Measurements from ENCODE around the gene CWC27.

CWC27 gene

DNA sequence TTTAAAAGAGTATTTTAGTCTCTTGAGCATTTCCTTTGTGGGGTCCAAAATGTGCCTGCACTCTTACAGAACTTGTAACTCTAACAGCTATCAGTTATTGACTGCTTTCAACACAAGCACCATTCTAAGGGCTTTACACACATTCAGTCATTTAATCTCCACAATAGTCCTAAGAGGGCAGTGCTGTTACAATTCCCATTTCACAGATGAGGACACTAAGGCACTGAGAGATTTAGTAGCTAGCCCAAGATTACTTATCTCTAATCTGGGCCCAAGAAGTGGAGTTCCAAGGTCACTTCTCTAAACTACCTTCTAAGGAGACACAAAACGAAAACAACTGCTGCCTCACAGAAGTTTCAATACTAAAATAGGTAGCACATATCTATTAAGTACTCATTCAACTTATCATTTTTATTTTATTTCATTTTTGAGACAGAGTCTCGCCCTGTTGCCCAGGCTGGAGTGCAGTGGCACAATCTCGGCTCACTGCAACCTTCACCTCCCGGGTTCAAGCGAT is 275.2 kb downstream of the CWC27 start:
- no peak for DNase-seq

DNA sequence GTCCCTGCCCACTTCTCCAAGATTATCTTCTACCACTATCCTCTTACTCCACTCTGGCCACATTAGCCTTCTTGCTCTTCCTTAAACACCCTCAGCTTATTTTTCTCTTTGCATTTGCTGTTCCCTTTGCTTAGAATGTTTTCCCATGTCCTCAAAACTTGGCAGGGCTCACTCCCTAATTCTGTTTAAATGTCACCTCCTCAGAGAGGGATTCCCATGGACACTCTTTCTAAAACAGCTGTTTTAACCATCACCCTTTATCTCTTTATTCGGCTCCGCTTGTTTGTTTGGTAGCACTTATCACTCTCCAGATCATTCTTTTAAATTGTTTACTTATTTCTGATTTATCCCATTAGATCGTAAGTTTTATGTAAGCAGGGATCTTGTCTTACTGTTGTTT is 278.5 kb downstream of the CWC27 start:
- DNase-seq = no peak

DNA sequence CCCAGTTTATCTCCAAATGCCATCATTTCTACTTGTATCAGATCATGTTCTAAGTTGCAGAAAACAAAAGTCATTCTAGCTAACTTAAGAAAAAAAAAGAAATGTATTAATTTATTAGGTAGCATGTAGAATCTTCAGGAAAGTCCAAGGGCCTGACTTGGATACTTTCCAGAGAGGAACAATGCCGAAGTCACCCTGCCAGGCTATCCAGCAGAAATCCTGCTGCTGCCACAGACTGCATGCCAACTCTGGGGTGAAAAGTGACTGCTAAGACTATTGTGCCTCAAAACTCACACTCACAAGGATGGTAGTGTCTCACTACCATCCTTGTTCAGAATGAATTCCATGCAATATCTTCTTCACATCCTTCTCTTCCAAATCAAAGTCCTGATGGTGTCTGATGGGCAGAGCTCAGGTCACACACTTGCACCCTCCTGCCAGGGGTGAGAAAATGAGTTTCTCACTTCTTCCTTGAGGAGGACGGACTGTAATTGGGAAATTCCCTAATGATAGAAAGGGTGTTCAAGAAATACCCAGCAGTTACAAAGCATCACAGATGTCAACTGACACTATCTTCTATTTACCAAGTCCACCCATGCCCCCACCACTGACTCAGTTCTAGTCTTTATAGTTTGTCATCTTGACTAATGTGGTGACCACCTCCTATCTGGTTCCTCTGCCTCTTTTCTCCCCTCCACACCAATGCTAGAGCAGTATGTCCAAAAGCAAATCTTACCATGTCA is 279.4 kb downstream of the CWC27 start:
- no peak for DNase-seq

DNA sequence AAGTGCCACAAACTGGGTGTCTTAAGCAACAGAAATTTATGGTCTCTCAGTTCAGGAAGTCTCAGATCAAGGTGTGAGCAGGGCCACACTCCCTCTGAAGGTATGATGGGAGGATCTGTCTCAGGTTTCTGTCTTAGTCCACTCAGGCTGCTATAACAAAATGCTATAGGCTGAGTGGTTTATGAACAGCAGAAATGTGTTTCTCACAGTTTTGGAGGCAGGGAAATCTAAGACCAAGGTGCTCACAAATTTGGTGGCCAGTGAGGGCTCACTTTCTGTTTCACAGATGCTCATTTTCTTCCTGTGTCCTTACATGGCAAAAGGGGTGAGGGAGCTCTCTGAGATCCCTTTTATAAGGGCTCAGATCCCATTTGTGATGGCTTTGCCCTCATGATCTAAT is 281.4 kb downstream of the CWC27 start:
- no peak for DNase-seq

DNA sequence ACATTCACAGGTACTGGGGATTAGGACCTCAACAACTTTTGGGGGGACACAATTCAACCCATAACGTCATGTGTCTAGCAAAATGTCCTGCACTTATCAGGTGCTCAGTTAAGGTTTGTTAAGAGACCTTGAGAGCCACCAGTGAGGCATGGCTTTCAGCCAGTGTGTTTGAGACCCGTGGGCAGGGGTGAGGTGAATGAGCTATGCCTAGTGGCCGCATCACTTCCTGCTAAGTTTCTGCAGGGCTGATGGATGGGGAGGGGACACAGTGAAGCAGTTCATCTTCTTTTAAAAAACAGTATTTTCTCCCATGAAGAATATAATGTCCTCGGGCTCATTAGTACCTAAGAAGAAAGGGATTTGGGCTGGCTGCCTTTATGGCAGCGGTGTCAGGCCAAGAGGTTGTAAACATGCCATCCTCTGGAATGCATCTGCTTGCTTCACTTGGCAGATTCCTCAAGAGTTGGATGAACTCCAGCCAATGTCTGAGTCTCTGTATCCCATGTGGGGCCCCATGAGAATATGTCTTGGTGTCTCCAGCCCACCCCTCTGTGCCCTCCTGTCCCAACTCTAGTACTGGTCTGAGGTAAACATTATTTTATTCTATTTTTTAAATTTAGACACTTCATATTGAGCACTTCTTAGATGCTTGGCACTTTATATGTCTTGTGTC is 282.2 kb downstream of the CWC27 start:
- DNase-seq = no peak

DNA sequence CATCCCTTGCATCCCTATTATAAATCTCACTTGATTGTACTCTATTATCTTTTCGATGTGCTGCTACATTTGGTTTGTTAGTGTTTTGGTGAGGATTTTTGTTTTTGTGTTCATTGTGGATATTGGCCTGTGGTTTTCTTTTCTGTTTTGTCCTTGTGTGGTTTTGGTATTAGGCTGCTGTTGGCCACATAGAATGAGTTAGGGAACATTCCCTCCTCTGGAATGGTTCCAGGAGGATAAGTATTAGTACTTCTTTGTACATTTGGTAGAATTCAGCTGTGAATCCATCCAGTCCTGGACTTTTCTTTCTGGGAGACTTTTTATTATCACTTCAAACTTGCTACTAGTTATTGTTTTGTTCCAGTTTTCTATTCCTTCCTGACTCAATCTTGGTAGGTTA is 287.2 kb downstream of the CWC27 start:
- DNase-seq = no peak

DNA sequence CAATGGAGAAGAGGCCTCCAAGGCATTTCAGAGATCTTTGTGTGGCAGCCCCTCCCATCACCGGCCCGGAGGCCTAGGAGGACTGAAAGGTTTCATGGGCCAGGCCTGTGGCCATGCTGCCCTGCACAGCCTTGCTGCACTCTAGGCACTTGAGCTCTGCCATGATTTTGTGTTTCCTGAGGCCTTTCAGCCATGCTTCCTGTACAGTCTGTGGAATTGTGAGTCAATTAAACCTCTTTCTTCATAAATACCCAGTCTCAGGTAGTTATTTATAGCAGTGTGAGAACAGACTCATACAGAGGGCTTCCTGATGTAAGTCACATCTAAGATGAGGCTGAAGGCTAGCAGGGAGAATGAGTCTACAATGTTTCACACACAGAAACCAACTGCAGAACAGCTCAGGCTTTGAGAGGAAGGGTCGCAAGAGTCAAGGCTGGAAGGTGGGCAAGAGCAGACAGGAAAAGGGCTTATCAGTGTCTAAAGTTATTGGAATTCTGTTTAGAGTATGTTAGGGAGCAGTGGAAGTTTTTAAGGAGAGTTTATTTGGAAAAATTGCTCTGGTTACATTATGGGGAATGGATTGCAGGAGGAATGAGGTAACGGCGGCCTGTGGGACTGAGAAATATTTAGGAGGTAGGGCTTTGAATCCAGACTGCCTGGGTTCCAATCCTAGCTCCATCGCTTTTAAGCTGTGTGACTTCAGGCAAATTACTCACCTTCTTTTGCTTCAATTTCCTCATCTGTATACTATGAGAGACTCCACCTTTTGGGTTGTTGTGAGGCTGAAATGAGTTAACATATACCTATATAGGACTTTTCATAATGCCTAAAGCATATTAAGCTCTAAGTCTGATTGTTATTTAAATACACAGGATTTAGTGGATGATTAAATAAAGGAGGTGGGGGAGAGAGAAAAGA is 291.2 kb downstream of the CWC27 start:
- DNase-seq = no peak

DNA sequence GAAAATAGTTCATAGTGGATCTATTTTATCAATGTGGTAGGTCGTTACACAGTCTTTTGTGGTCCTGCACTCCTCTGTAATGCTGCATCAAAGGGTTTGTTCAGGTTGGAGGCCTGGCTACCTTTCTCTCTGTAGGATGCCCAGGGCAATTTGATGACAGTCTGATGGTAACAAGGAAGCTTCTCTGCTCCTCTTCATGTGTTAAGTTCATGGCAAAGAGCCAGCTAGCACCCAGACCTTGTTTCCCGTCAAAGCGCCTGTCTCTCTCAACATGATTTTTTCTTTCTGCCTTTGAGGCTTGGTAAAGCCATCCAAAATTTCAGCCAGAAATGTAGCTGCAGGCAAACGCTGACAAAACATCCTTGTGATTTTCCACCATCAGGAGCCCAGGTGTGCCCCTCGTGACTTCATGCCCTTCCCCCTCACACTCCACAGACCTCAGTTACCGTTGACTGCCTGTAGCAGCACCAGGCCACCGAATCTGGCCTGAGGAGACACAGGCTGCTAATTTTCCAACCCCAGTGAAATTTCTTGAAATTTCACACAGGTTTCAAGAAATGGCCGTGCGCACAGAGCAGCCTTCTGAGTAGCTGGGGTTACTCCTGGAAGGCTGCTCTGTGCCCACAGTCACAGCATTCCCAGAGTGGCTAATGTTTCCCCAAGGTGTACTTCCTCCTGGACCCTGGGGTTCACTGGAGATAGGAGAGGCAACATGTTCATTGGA is 292.7 kb downstream of the CWC27 start:
- DNase-seq = no peak

DNA sequence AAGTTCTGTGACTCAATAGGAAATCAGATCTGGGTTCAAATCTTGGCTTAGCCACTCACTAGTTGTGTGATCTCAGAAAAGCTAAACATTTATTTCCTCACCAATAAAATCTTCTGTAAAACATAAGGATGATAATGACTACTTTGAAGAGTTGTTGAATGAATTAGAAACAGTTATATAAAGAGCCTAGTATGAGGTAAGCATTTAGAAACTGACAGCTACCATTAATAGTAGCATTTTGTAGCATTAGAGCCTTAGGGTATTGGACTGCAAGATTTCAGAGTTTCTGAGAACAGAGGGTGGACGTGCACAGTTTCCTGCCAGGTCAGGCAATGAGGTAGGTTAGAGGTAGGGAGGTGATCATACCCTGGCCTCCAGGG is 293.2 kb downstream of the CWC27 start:
- DNase-seq = no peak

DNA sequence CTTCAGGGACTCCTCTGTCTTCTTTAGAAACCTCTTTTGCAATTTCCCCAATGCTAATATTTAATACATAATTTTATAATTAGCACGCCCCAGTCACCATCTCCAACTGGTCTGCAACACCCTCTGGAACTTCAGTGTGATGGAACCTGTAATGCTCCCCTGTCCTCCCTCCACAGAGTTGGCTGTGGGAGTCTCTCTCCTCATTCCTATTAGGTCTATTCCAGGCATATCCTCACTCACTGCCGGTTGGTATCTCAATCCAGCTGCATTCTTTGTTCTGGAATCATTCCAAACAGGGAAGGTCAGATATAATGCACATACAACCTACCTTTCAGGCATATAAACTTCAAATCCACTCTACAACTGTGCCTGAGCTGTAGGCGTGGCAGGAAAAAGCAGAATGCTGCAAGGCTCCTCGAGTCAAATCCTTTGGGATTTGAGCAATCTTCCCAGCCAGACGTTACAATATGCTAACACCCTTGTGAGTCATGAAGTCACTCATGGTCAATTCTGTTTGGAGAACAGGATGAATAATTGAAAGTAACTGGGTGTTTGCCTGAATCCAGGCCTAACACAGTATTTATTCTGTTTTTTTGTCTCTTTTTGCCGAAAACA is 293.8 kb downstream of the CWC27 start:
- DNase-seq = no peak

DNA sequence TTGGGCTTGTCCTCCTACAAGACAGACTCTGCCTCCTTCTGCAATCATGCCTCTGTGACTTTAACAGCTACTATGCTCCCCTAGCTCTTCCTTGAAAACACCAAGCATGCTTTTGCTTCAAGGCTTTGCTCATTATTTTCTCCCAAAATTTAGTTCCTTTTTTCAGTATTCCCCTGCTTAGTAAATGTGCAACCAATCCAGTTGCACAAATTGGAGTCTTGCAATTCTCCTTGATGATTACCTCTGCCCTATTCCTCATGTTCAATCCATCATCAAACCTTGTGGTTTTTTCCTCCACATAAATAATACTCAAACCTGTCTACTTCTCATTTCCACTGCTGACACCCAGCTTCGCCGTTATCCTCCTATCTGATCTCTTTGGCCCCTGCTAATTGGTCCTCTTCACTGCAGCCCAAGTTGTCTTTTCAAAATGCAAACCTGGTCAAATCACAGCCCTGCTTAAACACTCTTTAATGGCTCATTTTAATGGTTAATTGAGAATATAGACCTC is 296.3 kb downstream of the CWC27 start:
- DNase-seq = no peak

DNA sequence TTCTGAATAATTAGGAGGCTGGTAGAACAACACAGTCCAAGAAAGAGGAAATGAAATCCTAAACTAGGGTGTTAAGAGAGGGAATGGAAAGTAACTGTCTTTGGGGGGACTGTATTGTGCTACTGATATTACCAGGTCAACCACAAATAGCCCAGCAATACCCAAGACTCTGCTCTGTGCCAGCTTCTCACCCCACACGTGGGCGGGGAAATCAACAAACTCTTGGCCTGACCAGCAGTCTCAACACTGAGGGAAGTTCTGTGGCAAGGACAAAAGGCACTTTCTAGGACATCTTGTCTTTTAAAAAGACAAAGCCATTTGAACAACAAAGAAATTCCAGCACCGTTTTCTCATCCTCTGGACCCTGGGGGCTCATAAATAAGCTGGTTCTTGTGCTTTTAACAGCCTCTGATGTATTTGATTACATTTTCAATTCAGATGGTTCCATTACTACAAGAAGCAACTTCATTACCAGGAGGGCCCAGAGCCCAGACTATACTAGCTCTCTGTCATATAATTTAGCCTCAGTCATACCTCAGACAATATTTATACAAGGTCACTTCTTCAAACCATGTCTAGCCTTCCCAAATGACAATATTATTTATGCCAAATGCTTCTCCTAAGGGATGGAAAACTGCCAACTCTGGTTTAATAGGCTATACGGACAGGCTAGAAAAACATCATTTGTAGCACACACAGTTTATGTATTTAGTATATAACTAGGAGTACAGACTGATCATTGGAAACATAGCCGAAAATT is 297.8 kb downstream of the CWC27 start:
- DNase-seq = no peak

DNA sequence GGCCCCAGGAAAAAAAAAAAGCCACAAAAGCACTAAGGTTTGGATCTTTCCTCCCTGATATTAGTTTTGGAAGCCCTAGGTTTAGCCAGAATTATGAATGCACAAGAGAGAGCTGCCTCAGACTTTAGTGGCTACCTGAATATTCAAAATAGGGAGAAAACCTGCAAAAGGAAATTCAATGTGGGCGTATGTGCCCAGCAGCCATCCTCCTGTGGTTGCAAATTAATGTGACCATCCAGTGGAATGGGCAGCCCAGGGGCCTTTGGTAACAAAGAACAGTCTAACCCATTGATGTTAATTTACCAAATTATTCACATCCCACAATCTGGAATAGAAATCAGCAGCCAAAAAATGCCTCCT is 298.4 kb downstream of the CWC27 start:
- no peak for DNase-seq
